ENCODE results near the gene FBLN7. TPM values are rescaled to one million over a fixed set of nuclear protein-coding genes. Genes with fewer than 3 reads are reported as not detected.

The FBLN7 gene
- total and polyA plus RNA-seq, 8 donors: 2.6 to 19.1 (median 13.3) TPM

- Histone ChIP-seq H3K4me1 (no peaks in the 10 kb centered on the region), H3K27ac (no peak overlapping the region), H3K27me3 (no peaks in the 10 kb centered on the region), H3K9me3 (no peaks in the 10 kb centered on the region), H3K4me3 (no peak overlapping the region), H3K36me3 (no peaks in the 10 kb centered on the region)
- ATAC-seq: no peak
- TF ChIP-seq, protein P1, sequence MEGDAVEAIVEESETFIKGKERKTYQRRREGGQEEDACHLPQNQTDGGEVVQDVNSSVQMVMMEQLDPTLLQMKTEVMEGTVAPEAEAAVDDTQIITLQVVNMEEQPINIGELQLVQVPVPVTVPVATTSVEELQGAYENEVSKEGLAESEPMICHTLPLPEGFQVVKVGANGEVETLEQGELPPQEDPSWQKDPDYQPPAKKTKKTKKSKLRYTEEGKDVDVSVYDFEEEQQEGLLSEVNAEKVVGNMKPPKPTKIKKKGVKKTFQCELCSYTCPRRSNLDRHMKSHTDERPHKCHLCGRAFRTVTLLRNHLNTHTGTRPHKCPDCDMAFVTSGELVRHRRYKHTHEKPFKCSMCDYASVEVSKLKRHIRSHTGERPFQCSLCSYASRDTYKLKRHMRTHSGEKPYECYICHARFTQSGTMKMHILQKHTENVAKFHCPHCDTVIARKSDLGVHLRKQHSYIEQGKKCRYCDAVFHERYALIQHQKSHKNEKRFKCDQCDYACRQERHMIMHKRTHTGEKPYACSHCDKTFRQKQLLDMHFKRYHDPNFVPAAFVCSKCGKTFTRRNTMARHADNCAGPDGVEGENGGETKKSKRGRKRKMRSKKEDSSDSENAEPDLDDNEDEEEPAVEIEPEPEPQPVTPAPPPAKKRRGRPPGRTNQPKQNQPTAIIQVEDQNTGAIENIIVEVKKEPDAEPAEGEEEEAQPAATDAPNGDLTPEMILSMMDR (IDR thresholded peaks at IDR 0.05): no peak
- intact Hi-C loops (cut with DNase I): no loop called here
- DNase-seq: no peak
These were observed 56.3 kb downstream of the FBLN7 start for GRCh38 chr2:112194482-112194881.

- H3K4me1 ChIP-seq: no peaks in the 10 kb centered on the region
- H3K27me3 ChIP-seq: no peaks in the 10 kb centered on the region
- H3K36me3 ChIP-seq: no peaks in the 10 kb centered on the region
- TF ChIP-seq, protein P1 (IDR thresholded peaks at IDR 0.05): no peak
- H3K4me3 ChIP-seq: no peak overlapping the region
- no peaks in the 10 kb centered on the region for H3K9me3 ChIP-seq
- intact Hi-C loops (cut with DNase I): no loop called here
- ATAC-seq: no peak
- H3K27ac ChIP-seq: no peak overlapping the region
- DNase-seq: no peak
These were observed 57.1 kb downstream of the FBLN7 start for GRCh38 chr2:112195167-112195766.

GRCh38 chr2:112195950-112196349 lies 57.8 kb downstream of the FBLN7 start:
- ATAC-seq (no peak), DNase-seq (no peak)
- no peaks in the 10 kb centered on the region for H3K36me3 ChIP-seq
- TF ChIP-seq, protein P1 (IDR thresholded peaks at IDR 0.05): no peak
- intact Hi-C loops (cut with DNase I): no loop called here
- H3K4me3 ChIP-seq: no peak overlapping the region
- H3K27me3 ChIP-seq: no peaks in the 10 kb centered on the region
- H3K27ac ChIP-seq: no peak overlapping the region
- H3K9me3 ChIP-seq: no peaks in the 10 kb centered on the region
- no peaks in the 10 kb centered on the region for H3K4me1 ChIP-seq

GRCh38 chr2:112197868-112198267 lies 59.7 kb downstream of the FBLN7 start:
- no peaks in the 10 kb centered on the region for H3K4me1 ChIP-seq
- no peaks in the 10 kb centered on the region for H3K27me3 ChIP-seq
- H3K36me3 ChIP-seq: no peaks in the 10 kb centered on the region
- no peak for ATAC-seq
- no peak for DNase-seq
- peaks cover 0 to 2% of the 10 kb centered on the region in 2 donors for H3K9me3 ChIP-seq
- intact Hi-C loops (cut with DNase I): no loop called here
- no peak overlapping the region for H3K27ac ChIP-seq
- no peak overlapping the region for H3K4me3 ChIP-seq
- TF ChIP-seq, protein P1 (IDR thresholded peaks at IDR 0.05): no peak

- TF ChIP-seq, protein P1 (IDR thresholded peaks at IDR 0.05): no peak
- Histone ChIP-seq H3K4me1 (no peaks in the 10 kb centered on the region), H3K36me3 (no peaks in the 10 kb centered on the region), H3K9me3 (peaks cover 0 to 11% of the 10 kb centered on the region in 2 donors), H3K27me3 (no peaks in the 10 kb centered on the region), H3K27ac (no peak overlapping the region), H3K4me3 (no peak overlapping the region)
- DNase-seq: no peak
- no peak for ATAC-seq
- intact Hi-C loops (cut with DNase I): no loop called here
These were observed 60.6 kb downstream of the FBLN7 start for GRCh38 chr2:112198780-112199179.

Data from left lung (tissue), 10 donors.